Breast epithelium (tissue), 4 donors: ENCODE measurements around the gene CTTNBP2. TPM values are rescaled to one million over a fixed set of nuclear protein-coding genes. Genes with fewer than 3 reads are reported as not detected.

ENCODE experiments used
- DNase-seq, 2 donors: peaks; one replicate each; pipeline ENCODE4 v3.0.0-alpha.2; 2019; ENCODE audit warnings: low spot score in 2 of 2
- H3K27ac ChIP-seq, 2 donors: fragments of 200-600 bp; sonication (generic) in 1 of 2; one replicate each; pipeline ENCODE4 v1.5.1; 2016 to 2019; ENCODE audit warnings: mild to moderate bottlenecking in 1 of 2
- H3K27me3 ChIP-seq, 2 donors: fragments of 200-600 bp; sonication (generic) in 1 of 2; one replicate each; pipeline versions ENCODE4 v1.5.1 to v1.6.0; 2017 to 2019; ENCODE audit warnings: control low read depth in 1 of 2, mild to moderate bottlenecking in 1 of 2
- H3K36me3 ChIP-seq: fragments of 200-600 bp; one replicate; pipeline ENCODE4 v1.5.1; 2019
- H3K4me1 ChIP-seq, 2 donors: fragments of 200-600 bp; sonication (generic); one replicate each; pipeline ENCODE4 v1.5.1; 2016 to 2019; ENCODE audit warnings: control low read depth in 1 of 2
- H3K4me3 ChIP-seq, 3 donors: fragments of 200-600 bp; sonication (generic); 1 replicate in 2 of 3; 2 replicates in 1 of 3; pipeline ENCODE4 v1.5.1; 2016 to 2019; ENCODE audit warnings: mild to moderate bottlenecking in 3 of 3, moderate library complexity in 2 of 3
- H3K9me3 ChIP-seq, 2 donors: fragments of 200-600 bp; sonication (generic) in 1 of 2; one replicate each; pipeline ENCODE4 v1.5.1; 2016 to 2019; ENCODE audit warnings: control low read depth in 1 of 2
- POLR2A ChIP-seq: fragments of 450-650 bp; IDR thresholded peaks from one replicate; pipeline ENCODE4 v1.6.1; 2016; ENCODE audit warnings: antibody characterized with exemption, mild to moderate bottlenecking, moderate library complexity
- POLR2AphosphoS5 ChIP-seq, 3 donors: sonication (generic); formaldehyde crosslinking; IDR thresholded peaks; one replicate each; pipeline ENCODE4 v1.6.1; 2017; ENCODE audit warnings: antibody characterized with exemption in 3 of 3
- intact Hi-C: fragments of 100-400 bp; cut with DNase I; formaldehyde crosslinking; loops from one replicate; pipeline ENCODE4 v1.15.1; 2023; ENCODE audit warnings: low total_unique reads
- total RNA-seq, 3 donors: library from RNA; depleted of rRNA; stranded (reverse); fragments of >200 nt; gene quantifications; one replicate each; pipeline ENCODE4 v1.1.0, GENCODE V29; 2016
- TF ChIP-seq, protein P1 (sequence below), 3 donors: fragments of 450-650 bp; IDR thresholded peaks; one replicate each; pipeline ENCODE4 v1.5.1; 2016 to 2017; ENCODE audit warnings: antibody characterized with exemption in 3 of 3, mild to moderate bottlenecking in 3 of 3, moderate library complexity in 3 of 3

Gene CTTNBP2
- total RNA-seq, 3 donors from 2014 or later: 8.8 to 37.0 (median 13.8) TPM

GRCh38 chr7:117728890-117729624 lies 144.2 kb downstream of the CTTNBP2 start:
- no peak overlapping the region for H3K27ac ChIP-seq
- H3K27me3 ChIP-seq: no peaks in the 10 kb centered on the region
- no peak for DNase-seq
- no peaks in the 10 kb centered on the region for H3K4me1 ChIP-seq
- no peaks in the 10 kb centered on the region for H3K36me3 ChIP-seq
- H3K9me3 ChIP-seq: no peaks in the 10 kb centered on the region
- intact Hi-C loops: no loop called here
- no peak overlapping the region for H3K4me3 ChIP-seq
- TF ChIP-seq POLR2AphosphoS5 (IDR thresholded peaks at IDR 0.05): no peak
- TF ChIP-seq, protein P1, sequence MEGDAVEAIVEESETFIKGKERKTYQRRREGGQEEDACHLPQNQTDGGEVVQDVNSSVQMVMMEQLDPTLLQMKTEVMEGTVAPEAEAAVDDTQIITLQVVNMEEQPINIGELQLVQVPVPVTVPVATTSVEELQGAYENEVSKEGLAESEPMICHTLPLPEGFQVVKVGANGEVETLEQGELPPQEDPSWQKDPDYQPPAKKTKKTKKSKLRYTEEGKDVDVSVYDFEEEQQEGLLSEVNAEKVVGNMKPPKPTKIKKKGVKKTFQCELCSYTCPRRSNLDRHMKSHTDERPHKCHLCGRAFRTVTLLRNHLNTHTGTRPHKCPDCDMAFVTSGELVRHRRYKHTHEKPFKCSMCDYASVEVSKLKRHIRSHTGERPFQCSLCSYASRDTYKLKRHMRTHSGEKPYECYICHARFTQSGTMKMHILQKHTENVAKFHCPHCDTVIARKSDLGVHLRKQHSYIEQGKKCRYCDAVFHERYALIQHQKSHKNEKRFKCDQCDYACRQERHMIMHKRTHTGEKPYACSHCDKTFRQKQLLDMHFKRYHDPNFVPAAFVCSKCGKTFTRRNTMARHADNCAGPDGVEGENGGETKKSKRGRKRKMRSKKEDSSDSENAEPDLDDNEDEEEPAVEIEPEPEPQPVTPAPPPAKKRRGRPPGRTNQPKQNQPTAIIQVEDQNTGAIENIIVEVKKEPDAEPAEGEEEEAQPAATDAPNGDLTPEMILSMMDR (IDR thresholded peaks at IDR 0.05): no peak
- no peak for TF ChIP-seq POLR2A

DNA sequence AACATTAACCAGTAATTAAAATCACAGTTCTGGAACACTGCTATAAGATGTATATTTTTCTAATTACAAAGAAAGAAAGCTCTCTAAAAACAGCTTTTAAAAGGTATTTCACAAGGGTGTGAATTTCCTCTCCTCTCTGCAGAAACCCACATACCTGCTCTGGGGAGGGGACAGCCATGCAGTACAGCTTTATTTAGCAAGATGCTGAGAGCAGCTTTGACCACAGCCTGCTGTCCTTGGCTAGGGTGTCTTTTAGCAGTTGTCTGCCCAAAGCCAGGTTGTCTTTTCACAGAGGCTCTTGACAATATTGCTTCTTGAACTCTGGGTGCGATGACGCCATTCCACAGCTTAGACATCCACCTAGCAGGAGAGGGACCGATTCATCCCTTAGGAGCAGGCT lies 148.3 kb downstream of the CTTNBP2 start:
- Histone ChIP-seq H3K27ac (no peak overlapping the region), H3K4me3 (no peak overlapping the region), H3K4me1 (no peaks in the 10 kb centered on the region), H3K9me3 (no peaks in the 10 kb centered on the region), H3K27me3 (no peaks in the 10 kb centered on the region), H3K36me3 (no peaks in the 10 kb centered on the region)
- DNase-seq: no peak
- intact Hi-C loops: no loop called here
- TF ChIP-seq POLR2A (no peak), POLR2AphosphoS5 (IDR thresholded peaks at IDR 0.05) (no peak)
- TF ChIP-seq, protein P1 (IDR thresholded peaks at IDR 0.05): no peak

- Histone ChIP-seq H3K4me3 (no peak overlapping the region), H3K27me3 (no peaks in the 10 kb centered on the region), H3K36me3 (no peaks in the 10 kb centered on the region), H3K4me1 (no peaks in the 10 kb centered on the region), H3K27ac (no peak overlapping the region), H3K9me3 (no peaks in the 10 kb centered on the region)
- DNase-seq: no peak
- TF ChIP-seq, protein P1 (IDR thresholded peaks at IDR 0.05): no peak
- TF ChIP-seq POLR2AphosphoS5 (IDR thresholded peaks at IDR 0.05): no peak
- no peak for TF ChIP-seq POLR2A
- intact Hi-C loops: no loop called here
Observed at GRCh38 chr7:117719377-117719776, 153.9 kb downstream of the CTTNBP2 start.

- no peaks in the 10 kb centered on the region for H3K9me3 ChIP-seq
- no peaks in the 10 kb centered on the region for H3K27me3 ChIP-seq
- TF ChIP-seq, protein P1 (IDR thresholded peaks at IDR 0.05): no peak
- TF ChIP-seq POLR2A: no peak
- no peak for TF ChIP-seq POLR2AphosphoS5 (IDR thresholded peaks at IDR 0.05)
- H3K4me1 ChIP-seq: no peaks in the 10 kb centered on the region
- DNase-seq: no peak
- H3K4me3 ChIP-seq: no peak overlapping the region
- intact Hi-C loops: no loop called here
- no peaks in the 10 kb centered on the region for H3K36me3 ChIP-seq
- no peak overlapping the region for H3K27ac ChIP-seq
Observed at GRCh38 chr7:117718116-117718835, 155.0 kb downstream of the CTTNBP2 start.

DNA sequence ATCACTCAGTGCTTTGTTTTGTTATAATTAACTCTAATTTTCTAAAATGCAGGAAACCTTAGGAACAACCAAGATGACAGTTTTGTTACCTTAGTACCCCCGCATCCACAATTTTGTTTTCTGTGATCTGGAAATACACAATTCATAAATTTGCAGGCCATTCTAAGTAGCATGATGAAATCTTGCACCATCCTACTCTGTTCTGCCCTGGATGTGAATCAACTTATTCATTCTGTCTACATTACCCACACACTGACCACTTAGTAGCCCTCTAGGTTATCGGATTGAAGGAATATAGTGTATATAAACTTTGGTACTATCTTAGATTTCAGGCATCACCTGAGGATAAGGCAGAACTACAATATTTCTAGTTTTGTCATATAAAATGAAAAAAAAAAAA lies 155.9 kb downstream of the CTTNBP2 start:
- Histone ChIP-seq H3K27ac (no peak overlapping the region), H3K36me3 (no peaks in the 10 kb centered on the region), H3K4me3 (no peak overlapping the region), H3K27me3 (no peaks in the 10 kb centered on the region), H3K9me3 (no peaks in the 10 kb centered on the region), H3K4me1 (no peaks in the 10 kb centered on the region)
- DNase-seq: no peak
- TF ChIP-seq POLR2AphosphoS5 (IDR thresholded peaks at IDR 0.05): no peak
- TF ChIP-seq POLR2A: no peak
- TF ChIP-seq, protein P1 (IDR thresholded peaks at IDR 0.05): no peak
- intact Hi-C loops: no loop called here
